DND-41 (cell line): ENCODE data around the gene SERPINA3.

Source experiments
- ATAC-seq: fragments of 200-7000 bp; cut with Tn5 transposase; 3 replicates; pipeline ENCODE4 v1.9.1; 2021; ENCODE audit warnings: low read depth; ENCODE audit not compliant: insufficient read depth
- DNase-seq: peaks from one replicate; pipeline ENCODE4 v3.0.0-alpha.2; 2020
- H2AFZ ChIP-seq: 2 replicates; pipeline ENCODE4 v1.6.0; 2012; ENCODE audit warnings: low read depth, low read length
- H3K27ac ChIP-seq: 2 replicates; pipeline ENCODE4 v1.5.1; 2012; ENCODE audit warnings: low read length, inconsistent platforms
- H3K27me3 ChIP-seq: fragments of 200-600 bp; sonication (generic); 2 replicates; pipeline ENCODE4 v1.6.0; 2012; ENCODE audit warnings: low read length, mild to moderate bottlenecking, inconsistent platforms; ENCODE audit not compliant: insufficient read depth, poor library complexity
- H3K36me3 ChIP-seq: 2 replicates; pipeline ENCODE4 v1.5.1; 2012; ENCODE audit warnings: low read length, inconsistent platforms; ENCODE audit not compliant: insufficient read depth
- H3K4me1 ChIP-seq: 2 replicates; pipeline ENCODE4 v1.5.1; 2012; ENCODE audit warnings: mild to moderate bottlenecking, low read length; ENCODE audit not compliant: insufficient read depth
- H3K4me2 ChIP-seq: 2 replicates; pipeline ENCODE4 v1.6.0; 2012; ENCODE audit warnings: mild to moderate bottlenecking, moderate library complexity, low read length, inconsistent platforms; ENCODE audit not compliant: insufficient read depth
- H3K4me3 ChIP-seq, 2 experiments: fragments of 200-600 bp in 1 of 2; shearing (Covaris generic) in 1 of 2; 2 replicates each; pipeline ENCODE4 v1.5.1; 2012 to 2016; ENCODE audit warnings: inconsistent platforms in 2 of 2, low read length in 2 of 2, mild to moderate bottlenecking in 2 of 2, low read depth in 1 of 2, moderate library complexity in 1 of 2
- H3K79me2 ChIP-seq: 2 replicates; pipeline ENCODE4 v1.6.0; 2012; ENCODE audit warnings: low read length, inconsistent platforms; ENCODE audit not compliant: insufficient read depth
- H3K9ac ChIP-seq: 2 replicates; pipeline ENCODE4 v1.6.0; 2012; ENCODE audit warnings: low read depth, mild to moderate bottlenecking, inconsistent platforms, low read length, moderate library complexity
- H3K9me3 ChIP-seq: 2 replicates; pipeline ENCODE4 v1.5.1; 2012; ENCODE audit warnings: low read length, moderate library complexity, mild to moderate bottlenecking, inconsistent platforms; ENCODE audit not compliant: insufficient read depth, severe bottlenecking
- H4K20me1 ChIP-seq: 2 replicates; pipeline ENCODE4 v1.6.0; 2012; ENCODE audit warnings: low read length; ENCODE audit not compliant: insufficient read depth
- EZH2 ChIP-seq: IDR thresholded peaks from 3 replicates; pipeline ENCODE4 v1.6.1; 2012; ENCODE audit warnings: borderline replicate concordance, low read depth, mild to moderate bottlenecking, moderate library complexity, low read length, inconsistent platforms; ENCODE audit not compliant: severe bottlenecking
- TF ChIP-seq, protein P1 (sequence below): IDR thresholded peaks from 2 replicates; pipeline ENCODE4 v1.5.1; 2012; ENCODE audit warnings: borderline replicate concordance, low read length, moderate library complexity, mild to moderate bottlenecking; ENCODE audit not compliant: poor library complexity, severe bottlenecking; ENCODE audit errors: extremely low read depth

The SERPINA3 gene

DNA sequence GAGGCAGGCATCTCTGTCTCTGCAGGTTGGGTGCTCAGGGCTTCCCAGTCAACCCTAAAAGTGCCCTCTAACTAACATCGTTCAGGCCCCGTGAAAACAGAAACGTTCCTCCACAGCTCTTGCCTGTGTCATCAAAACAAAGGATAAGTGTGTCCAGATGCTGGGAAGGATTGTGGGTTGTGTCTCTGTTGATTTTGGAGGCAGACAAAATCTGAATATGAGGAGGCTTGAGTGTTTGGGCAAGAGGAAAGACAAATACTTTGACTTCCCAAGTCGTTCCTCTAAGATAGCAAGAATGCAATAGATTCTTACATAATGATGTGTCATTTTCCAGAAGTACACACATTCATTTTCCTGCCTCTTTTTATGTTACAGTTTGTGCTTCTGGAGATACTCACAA lies 52.9 kb downstream of the SERPINA3 start:
- H3K4me3 ChIP-seq: no peak overlapping the region
- ATAC-seq (no peak), DNase-seq (no peak)
- H3K27me3 ChIP-seq: peaks cover 6% of the 10 kb centered on the region
- no peak overlapping the region for H3K9ac ChIP-seq
- no peaks in the 10 kb centered on the region for H4K20me1 ChIP-seq
- no peaks in the 10 kb centered on the region for H3K79me2 ChIP-seq
- H3K27ac ChIP-seq: no peak overlapping the region
- H3K4me1 ChIP-seq: no peaks in the 10 kb centered on the region
- H3K36me3 ChIP-seq: no peaks in the 10 kb centered on the region
- H3K4me2 ChIP-seq: no peak overlapping the region
- TF ChIP-seq, protein P1, sequence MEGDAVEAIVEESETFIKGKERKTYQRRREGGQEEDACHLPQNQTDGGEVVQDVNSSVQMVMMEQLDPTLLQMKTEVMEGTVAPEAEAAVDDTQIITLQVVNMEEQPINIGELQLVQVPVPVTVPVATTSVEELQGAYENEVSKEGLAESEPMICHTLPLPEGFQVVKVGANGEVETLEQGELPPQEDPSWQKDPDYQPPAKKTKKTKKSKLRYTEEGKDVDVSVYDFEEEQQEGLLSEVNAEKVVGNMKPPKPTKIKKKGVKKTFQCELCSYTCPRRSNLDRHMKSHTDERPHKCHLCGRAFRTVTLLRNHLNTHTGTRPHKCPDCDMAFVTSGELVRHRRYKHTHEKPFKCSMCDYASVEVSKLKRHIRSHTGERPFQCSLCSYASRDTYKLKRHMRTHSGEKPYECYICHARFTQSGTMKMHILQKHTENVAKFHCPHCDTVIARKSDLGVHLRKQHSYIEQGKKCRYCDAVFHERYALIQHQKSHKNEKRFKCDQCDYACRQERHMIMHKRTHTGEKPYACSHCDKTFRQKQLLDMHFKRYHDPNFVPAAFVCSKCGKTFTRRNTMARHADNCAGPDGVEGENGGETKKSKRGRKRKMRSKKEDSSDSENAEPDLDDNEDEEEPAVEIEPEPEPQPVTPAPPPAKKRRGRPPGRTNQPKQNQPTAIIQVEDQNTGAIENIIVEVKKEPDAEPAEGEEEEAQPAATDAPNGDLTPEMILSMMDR: no peak
- TF ChIP-seq EZH2: no peak
- no peaks in the 10 kb centered on the region for H3K9me3 ChIP-seq
- no peak overlapping the region for H2AFZ ChIP-seq

DNA sequence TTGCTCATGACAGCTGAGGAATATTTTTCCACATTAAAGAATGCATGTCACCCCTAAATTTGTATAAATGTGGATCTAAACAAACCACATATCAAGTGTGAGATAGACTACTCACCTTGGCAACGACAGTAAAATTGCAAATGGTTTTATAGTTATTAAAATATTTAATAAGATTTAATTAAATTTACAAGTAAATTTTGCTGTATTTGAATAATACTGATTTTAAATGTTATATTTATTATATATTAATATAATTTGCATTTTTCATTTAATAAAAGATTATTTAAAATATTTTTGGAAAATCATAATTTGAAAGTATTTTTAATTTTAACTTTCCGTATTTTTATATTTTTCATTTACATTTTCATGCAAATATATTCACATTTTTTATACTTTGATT lies 53.4 kb downstream of the SERPINA3 start:
- Histone ChIP-seq H3K9ac (no peak overlapping the region), H3K79me2 (no peaks in the 10 kb centered on the region), H3K4me3 (no peak overlapping the region), H4K20me1 (no peaks in the 10 kb centered on the region), H3K27ac (no peak overlapping the region), H3K27me3 (peaks cover 6% of the 10 kb centered on the region), H3K4me2 (no peak overlapping the region), H3K36me3 (no peaks in the 10 kb centered on the region), H3K9me3 (no peaks in the 10 kb centered on the region), H3K4me1 (no peaks in the 10 kb centered on the region), H2AFZ (no peak overlapping the region)
- TF ChIP-seq EZH2: no peak
- DNase-seq (no peak), ATAC-seq (no peak)

GRCh38 chr14:94670692-94671285 lies 58.6 kb downstream of the SERPINA3 start:
- no peak overlapping the region for H3K9ac ChIP-seq
- H3K27ac ChIP-seq: no peak overlapping the region
- TF ChIP-seq, protein P1: no peak
- no peak for TF ChIP-seq EZH2
- ATAC-seq (no peak), DNase-seq (no peak)
- no peaks in the 10 kb centered on the region for H3K4me1 ChIP-seq
- H3K4me3 ChIP-seq: no peak overlapping the region
- no peaks in the 10 kb centered on the region for H3K79me2 ChIP-seq
- peaks cover 3% of the 10 kb centered on the region for H3K27me3 ChIP-seq
- no peaks in the 10 kb centered on the region for H3K9me3 ChIP-seq
- H2AFZ ChIP-seq: no peak overlapping the region
- no peaks in the 10 kb centered on the region for H3K36me3 ChIP-seq
- no peak overlapping the region for H3K4me2 ChIP-seq
- H4K20me1 ChIP-seq: no peaks in the 10 kb centered on the region

- Histone ChIP-seq H3K4me1 (no peaks in the 10 kb centered on the region), H3K9ac (no peak overlapping the region), H3K79me2 (no peaks in the 10 kb centered on the region), H3K4me3 (no peak overlapping the region), H4K20me1 (no peaks in the 10 kb centered on the region), H2AFZ (no peak overlapping the region), H3K27me3 (peaks cover 5% of the 10 kb centered on the region), H3K36me3 (no peaks in the 10 kb centered on the region), H3K9me3 (no peaks in the 10 kb centered on the region), H3K27ac (no peak overlapping the region), H3K4me2 (no peak overlapping the region)
- no peak for ATAC-seq
- TF ChIP-seq, protein P1: no peak
- no peak for TF ChIP-seq EZH2
- no peak for DNase-seq
Measured at GRCh38 chr14:94671870-94672444, 59.8 kb downstream of the SERPINA3 start.
